Neural crest cell (in vitro differentiated cells): ENCODE results near the gene PLA2G6. TPM values are rescaled to one million over a fixed set of nuclear protein-coding genes. Genes with fewer than 3 reads are reported as not detected.

Experiments
- DNase-seq: peaks from one replicate; pipeline ENCODE4 v3.0.0; 2021; ENCODE audit warnings: low read depth, mixed read lengths, low spot score
- H3K27ac Mint-ChIP-seq: one replicate; pipeline ENCODE4 v1.8.0; 2021; ENCODE audit warnings: mild to moderate bottlenecking, mixed read lengths; ENCODE audit not compliant: unreplicated experiment
- H3K27me3 Mint-ChIP-seq: 2 replicates; pipeline ENCODE4 v1.8.0; 2021; ENCODE audit warnings: low read depth, mild to moderate bottlenecking, mixed read lengths
- H3K36me3 Mint-ChIP-seq: 2 replicates; pipeline ENCODE4 v1.8.0; 2021; ENCODE audit warnings: low read depth, mild to moderate bottlenecking, mixed read lengths
- H3K4me1 Mint-ChIP-seq: 2 replicates; pipeline ENCODE4 v1.8.0; 2021; ENCODE audit warnings: mixed read lengths
- H3K4me3 Mint-ChIP-seq: one replicate; pipeline ENCODE4 v1.8.0; 2021; ENCODE audit warnings: mild to moderate bottlenecking, mixed read lengths
- H3K9me3 Mint-ChIP-seq: 2 replicates; pipeline ENCODE4 v1.8.0; 2021; ENCODE audit warnings: mixed read lengths
- total RNA-seq: library from RNA; stranded (reverse); gene quantifications from 2 replicates; pipeline ENCODE4 v1.2.1, GENCODE V29; 2021
- TF ChIP-seq, protein P1 (sequence below): fragments of 200-600 bp; sonication (generic); conservative IDR thresholded peaks from 2 replicates; pipeline ENCODE4 v1.5.0; 2021; ENCODE audit warnings: antibody characterized with exemption, mild to moderate bottlenecking

The PLA2G6 gene
- total RNA-seq, 1 donor from 2014 or later = 11.0 TPM

DNA sequence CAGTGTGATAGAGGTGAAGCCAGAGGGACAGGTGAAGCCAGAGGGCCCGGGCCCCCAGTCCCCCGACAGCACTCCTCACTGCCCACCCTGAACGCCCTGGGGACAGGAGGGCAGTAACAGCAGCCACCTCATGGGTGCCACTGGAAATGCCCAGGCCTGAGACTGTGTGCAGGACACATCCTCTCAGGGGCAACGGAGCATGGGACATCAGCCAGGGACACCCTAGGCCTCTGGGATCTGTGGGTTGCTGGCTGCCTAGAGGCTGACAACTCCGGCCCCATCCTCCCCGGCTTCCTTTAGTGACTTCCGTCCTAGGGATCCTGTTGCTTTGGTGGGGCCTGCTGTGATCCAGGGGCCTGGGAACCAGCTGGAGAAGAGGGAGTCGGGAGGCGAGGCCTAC, 53.8 kb downstream of the PLA2G6 start:
- no peaks in the 10 kb centered on the region for H3K27me3 Mint-ChIP-seq
- H3K4me3 Mint-ChIP-seq = no peak overlapping the region
- H3K9me3 Mint-ChIP-seq = no peaks in the 10 kb centered on the region
- peak overlapping the region; percentile 19 for H3K27ac Mint-ChIP-seq
- TF ChIP-seq, protein P1, sequence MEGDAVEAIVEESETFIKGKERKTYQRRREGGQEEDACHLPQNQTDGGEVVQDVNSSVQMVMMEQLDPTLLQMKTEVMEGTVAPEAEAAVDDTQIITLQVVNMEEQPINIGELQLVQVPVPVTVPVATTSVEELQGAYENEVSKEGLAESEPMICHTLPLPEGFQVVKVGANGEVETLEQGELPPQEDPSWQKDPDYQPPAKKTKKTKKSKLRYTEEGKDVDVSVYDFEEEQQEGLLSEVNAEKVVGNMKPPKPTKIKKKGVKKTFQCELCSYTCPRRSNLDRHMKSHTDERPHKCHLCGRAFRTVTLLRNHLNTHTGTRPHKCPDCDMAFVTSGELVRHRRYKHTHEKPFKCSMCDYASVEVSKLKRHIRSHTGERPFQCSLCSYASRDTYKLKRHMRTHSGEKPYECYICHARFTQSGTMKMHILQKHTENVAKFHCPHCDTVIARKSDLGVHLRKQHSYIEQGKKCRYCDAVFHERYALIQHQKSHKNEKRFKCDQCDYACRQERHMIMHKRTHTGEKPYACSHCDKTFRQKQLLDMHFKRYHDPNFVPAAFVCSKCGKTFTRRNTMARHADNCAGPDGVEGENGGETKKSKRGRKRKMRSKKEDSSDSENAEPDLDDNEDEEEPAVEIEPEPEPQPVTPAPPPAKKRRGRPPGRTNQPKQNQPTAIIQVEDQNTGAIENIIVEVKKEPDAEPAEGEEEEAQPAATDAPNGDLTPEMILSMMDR = no peak
- peaks cover 4% of the 10 kb centered on the region for H3K4me1 Mint-ChIP-seq
- no peak for DNase-seq
- no peaks in the 10 kb centered on the region for H3K36me3 Mint-ChIP-seq

DNA sequence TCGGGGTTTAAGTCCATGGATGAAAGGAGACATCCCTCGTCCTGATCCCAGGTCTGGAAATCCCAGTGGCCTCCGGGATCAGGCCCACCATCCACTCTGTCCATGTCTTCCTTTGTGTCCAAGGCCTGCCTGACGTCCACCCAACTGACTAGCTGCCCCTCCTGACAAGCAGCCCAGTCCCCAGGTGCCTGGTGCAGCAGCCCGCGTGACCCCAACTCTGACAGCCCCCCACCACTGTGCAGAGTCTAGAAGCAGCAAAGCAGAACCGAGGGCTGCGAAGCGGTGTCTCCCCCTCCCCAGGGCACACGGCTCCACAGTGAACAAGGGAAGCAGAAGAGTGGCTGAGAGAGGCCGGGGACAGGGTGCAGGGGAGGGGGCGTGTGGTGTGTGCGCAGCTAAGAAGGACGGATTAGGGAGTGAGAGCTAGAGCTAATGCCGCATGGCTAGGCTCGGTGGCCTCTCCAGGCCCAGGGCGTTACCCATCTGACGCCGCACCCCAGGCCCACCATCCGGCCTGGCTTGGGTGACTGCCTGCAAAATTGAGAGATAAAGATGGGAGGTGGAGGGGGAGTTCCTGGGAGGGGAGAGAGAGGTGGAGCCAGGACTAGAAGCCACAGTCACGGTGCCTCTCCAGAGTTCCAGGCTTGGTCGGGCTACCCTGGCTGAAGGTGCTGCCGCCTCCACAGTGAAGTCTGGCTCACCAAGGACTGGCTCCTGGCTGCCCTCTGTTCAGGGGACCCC, 54.5 kb downstream of the PLA2G6 start:
- Mint-ChIP-seq H3K27me3 (no peaks in the 10 kb centered on the region), H3K4me3 (no peak overlapping the region), H3K9me3 (no peaks in the 10 kb centered on the region), H3K4me1 (peaks cover 4% of the 10 kb centered on the region), H3K36me3 (no peaks in the 10 kb centered on the region), H3K27ac (peak overlapping the region; percentile 86)
- TF ChIP-seq, protein P1 = no peak
- no peak for DNase-seq

DNA sequence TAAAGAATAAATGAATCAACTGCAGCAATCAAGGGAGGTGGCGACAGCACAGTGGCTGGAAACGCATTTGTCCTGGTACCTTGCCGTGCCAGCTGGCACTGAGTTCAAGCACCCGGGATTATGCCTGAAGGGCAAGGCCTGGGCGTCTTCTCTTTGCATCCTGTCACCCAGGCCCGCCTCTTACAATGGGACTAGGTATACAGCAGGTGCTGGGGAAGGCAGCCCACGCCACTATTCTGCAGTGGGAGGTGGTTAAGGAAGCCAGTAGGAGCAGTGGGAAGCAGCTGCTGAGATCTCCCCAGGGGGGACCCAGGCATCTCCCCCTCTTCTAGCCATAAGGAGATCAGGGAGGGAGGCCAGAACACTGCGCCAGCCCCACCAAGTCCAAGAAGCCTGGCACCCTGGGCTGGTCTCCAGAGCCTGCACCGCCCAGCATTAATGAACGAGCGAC, 55.9 kb downstream of the PLA2G6 start:
- Mint-ChIP-seq H3K36me3 (no peaks in the 10 kb centered on the region), H3K9me3 (no peaks in the 10 kb centered on the region), H3K27ac (peak overlapping the region; percentile 87), H3K4me1 (peaks cover 4% of the 10 kb centered on the region), H3K27me3 (no peaks in the 10 kb centered on the region), H3K4me3 (no peak overlapping the region)
- no peak for DNase-seq
- TF ChIP-seq, protein P1 = no peak

DNA sequence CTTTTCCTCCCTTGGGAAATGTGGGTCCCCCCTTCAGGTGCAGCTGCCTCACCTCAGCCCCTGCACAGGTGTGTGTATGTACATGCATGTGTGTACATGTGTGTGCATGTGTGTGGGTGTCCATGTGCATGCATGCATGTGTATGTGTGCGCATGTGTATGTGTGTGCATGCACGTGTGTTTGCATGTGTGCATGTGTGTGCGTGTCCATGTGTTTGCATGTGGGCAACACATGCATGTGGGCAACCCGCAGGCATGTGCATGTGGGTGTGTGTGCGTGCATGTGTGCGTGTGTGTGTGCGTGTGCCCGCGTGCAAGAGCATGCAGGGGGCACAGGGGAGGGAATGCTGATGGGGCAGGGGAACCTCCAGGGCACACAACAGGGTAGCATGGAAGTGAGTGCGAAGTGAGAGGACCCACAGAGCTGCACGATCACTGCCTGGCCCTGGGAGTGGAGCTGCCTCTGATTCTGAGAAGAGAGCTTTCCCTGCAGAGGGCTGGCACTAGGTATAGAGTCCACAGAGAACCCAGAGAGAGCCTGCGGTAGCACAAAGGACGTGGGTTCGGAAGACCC, 56.5 kb downstream of the PLA2G6 start:
- TF ChIP-seq, protein P1 = no peak
- no peak for DNase-seq
- Mint-ChIP-seq H3K9me3 (no peaks in the 10 kb centered on the region), H3K27ac (no peak overlapping the region), H3K4me1 (peaks cover 4% of the 10 kb centered on the region), H3K27me3 (no peaks in the 10 kb centered on the region), H3K36me3 (no peaks in the 10 kb centered on the region), H3K4me3 (no peak overlapping the region)

DNA sequence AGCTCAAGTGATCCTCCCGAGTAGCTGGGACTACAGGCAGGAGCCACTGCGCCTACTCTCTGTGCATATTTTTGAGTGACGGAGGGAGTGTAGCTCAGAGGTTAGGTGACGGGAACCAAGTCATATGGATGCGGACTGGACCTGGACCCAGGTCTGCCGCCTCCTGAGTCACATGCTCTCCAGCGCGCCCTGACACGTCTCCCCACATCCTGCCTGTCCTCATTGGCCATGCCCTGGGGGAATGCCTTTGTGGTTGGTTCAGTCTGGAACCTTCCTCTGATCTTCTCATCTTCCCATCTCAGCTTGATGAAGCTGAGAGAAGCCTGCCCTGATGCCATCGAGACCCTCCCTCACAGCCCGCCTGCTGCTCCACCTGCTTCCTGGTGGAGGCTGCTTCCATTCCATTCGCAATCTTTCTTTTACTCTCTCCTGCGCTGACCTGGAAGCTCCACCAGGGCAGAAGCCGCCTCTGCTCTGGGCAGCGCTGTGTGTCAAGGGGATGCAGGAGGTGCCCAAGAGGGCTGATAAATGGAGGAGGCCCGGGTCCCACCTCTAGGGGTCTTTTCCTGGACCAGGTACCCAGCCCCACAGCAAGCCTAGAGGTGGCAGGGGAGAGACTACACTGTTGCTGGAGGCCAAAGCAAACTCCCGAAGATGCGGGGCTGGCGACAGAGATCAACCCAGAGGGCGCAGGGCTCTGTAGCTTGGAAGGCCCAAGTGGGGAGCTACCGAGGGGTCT, 57.2 kb downstream of the PLA2G6 start:
- peaks cover 4% of the 10 kb centered on the region for H3K4me1 Mint-ChIP-seq
- H3K9me3 Mint-ChIP-seq = no peaks in the 10 kb centered on the region
- no peak overlapping the region for H3K4me3 Mint-ChIP-seq
- no peaks in the 10 kb centered on the region for H3K27me3 Mint-ChIP-seq
- TF ChIP-seq, protein P1 = no peak
- peak overlapping the region; percentile 84 for H3K27ac Mint-ChIP-seq
- DNase-seq = no peak
- H3K36me3 Mint-ChIP-seq = no peaks in the 10 kb centered on the region
